Fibroblast of lung (primary cell): ENCODE results near the gene DDX10. TPM values are rescaled to one million over a fixed set of nuclear protein-coding genes. Genes with fewer than 3 reads are reported as not detected.

Experiments used
- DNase-seq, 2 donors: peaks; one replicate each; pipeline versions ENCODE4 v3.0.0 to v3.0.0-alpha.2; 2010; ENCODE audit warnings: low read depth in 2 of 2
- H2AFZ ChIP-seq: 2 replicates; pipeline ENCODE4 v1.5.1; 2012; ENCODE audit warnings: low read length, control low read depth, inconsistent platforms
- H3K27ac ChIP-seq: 2 replicates; pipeline ENCODE4 v1.5.1; 2011; ENCODE audit warnings: low read length, control low read depth; ENCODE audit not compliant: insufficient read depth
- H3K27me3 ChIP-seq: 2 replicates; pipeline ENCODE4 v1.5.1; 2011; ENCODE audit warnings: mild to moderate bottlenecking, low read length; ENCODE audit not compliant: control insufficient read depth, insufficient read depth
- H3K36me3 ChIP-seq: 2 replicates; pipeline ENCODE4 v1.5.1; 2011; ENCODE audit warnings: low read length; ENCODE audit not compliant: control insufficient read depth, insufficient read depth
- H3K4me1 ChIP-seq: 2 replicates; pipeline ENCODE4 v1.5.1; 2011; ENCODE audit warnings: low read length; ENCODE audit not compliant: control insufficient read depth, insufficient read depth; ENCODE audit errors: extremely low read depth
- H3K4me2 ChIP-seq: 2 replicates; pipeline ENCODE4 v1.5.1; 2011; ENCODE audit warnings: low read length, control low read depth; ENCODE audit not compliant: insufficient read depth; ENCODE audit errors: extremely low read depth
- H3K4me3 ChIP-seq, 4 experiments: fragments of 200-600 bp in 1 of 4; sonication (generic) in 1 of 4; replicated peaks in 1 of 4; 2 replicates each; pipeline ENCODE4 v1.5.1; 2011 to 2016; ENCODE audit warnings: low read length in 4 of 4, low read depth in 3 of 4, mild to moderate bottlenecking in 3 of 4, control low read depth in 2 of 4, inconsistent platforms in 1 of 4, mixed read lengths in 1 of 4; ENCODE audit not compliant: insufficient read depth in 1 of 4; ENCODE audit errors: control extremely low read depth in 1 of 4
- H3K79me2 ChIP-seq: 2 replicates; pipeline ENCODE4 v1.5.1; 2012; ENCODE audit warnings: mild to moderate bottlenecking, low read length, inconsistent platforms; ENCODE audit not compliant: control insufficient read depth, insufficient read depth
- H3K9ac ChIP-seq: 2 replicates; pipeline ENCODE4 v1.5.1; 2011; ENCODE audit warnings: mild to moderate bottlenecking, low read length, control low read depth; ENCODE audit not compliant: insufficient read depth
- H3K9me3 ChIP-seq: 2 replicates; pipeline ENCODE4 v1.5.1; 2012; ENCODE audit warnings: low read depth, low read length; ENCODE audit not compliant: control insufficient read depth, insufficient read depth
- H4K20me1 ChIP-seq: 2 replicates; pipeline ENCODE4 v1.5.1; 2011; ENCODE audit warnings: low read length; ENCODE audit not compliant: control insufficient read depth, insufficient read depth; ENCODE audit errors: extremely low read depth
- CTCF ChIP-seq, 2 donors: IDR thresholded peaks in 1 of 2; conservative IDR thresholded peaks in 1 of 2; 1 replicate in 1 of 2; 2 replicates in 1 of 2; pipeline ENCODE4 v1.5.1; 2011 to 2012; ENCODE audit warnings: low read length in 2 of 2, control low read depth in 1 of 2, inconsistent platforms in 1 of 2, low read depth in 1 of 2, mild to moderate bottlenecking in 1 of 2
- EZH2 ChIP-seq: IDR thresholded peaks from 2 replicates; pipeline ENCODE4 v1.5.1; 2012; ENCODE audit warnings: low read length, control low read depth, mild to moderate bottlenecking; ENCODE audit errors: missing control alignments
- polyA plus RNA-seq, 2 donors: library from polyadenylated mRNA; depleted of rRNA in 1 of 2; stranded (reverse) in 1 of 2; unstranded in 1 of 2; fragments of >200 nt; gene quantifications; 2 replicates each; pipeline ENCODE4 v1.2.1, GENCODE V29; 2011 to 2012; ENCODE audit warnings: missing spikeins in 1 of 2
- total RNA-seq: library from RNA; depleted of rRNA; stranded (reverse); fragments of >200 nt; gene quantifications from 2 replicates; pipeline ENCODE4 v1.2.1, GENCODE V29; 2014

DDX10 gene
- total and polyA plus RNA-seq, 2 donors (not counting 1 experiment from before 2014, with no cell fraction given) = 18.5 to 20.7 TPM

GRCh38 chr11:108916935-108917334, 252.1 kb downstream of the DDX10 start:
- peaks cover 4% of the 10 kb centered on the region for H3K4me1 ChIP-seq
- no peak for TF ChIP-seq CTCF (conservative IDR thresholded peaks at IDR 0.05 in 1 of 2, IDR thresholded peaks at IDR 0.05 in 1 of 2; ENCODE audit: low read depth in 1 of 2, low read length in 2 of 2)
- no peak for TF ChIP-seq EZH2
- no peaks in the 10 kb centered on the region for H3K27me3 ChIP-seq
- no peak overlapping the region for H3K4me2 ChIP-seq
- H4K20me1 ChIP-seq = no peaks in the 10 kb centered on the region
- H3K4me3 ChIP-seq = no peak overlapping the region
- H3K36me3 ChIP-seq = no peaks in the 10 kb centered on the region
- H3K27ac ChIP-seq = no peak overlapping the region
- DNase-seq = no peak
- H3K9ac ChIP-seq = no peak overlapping the region
- H3K79me2 ChIP-seq = no peaks in the 10 kb centered on the region
- H3K9me3 ChIP-seq = no peaks in the 10 kb centered on the region
- H2AFZ ChIP-seq = no peak overlapping the region

- Histone ChIP-seq H3K79me2 (no peaks in the 10 kb centered on the region), H3K27ac (no peak overlapping the region), H3K4me3 (no peak overlapping the region), H4K20me1 (no peaks in the 10 kb centered on the region), H2AFZ (no peak overlapping the region), H3K27me3 (no peaks in the 10 kb centered on the region), H3K9me3 (no peaks in the 10 kb centered on the region), H3K9ac (no peak overlapping the region), H3K4me1 (peaks cover 4% of the 10 kb centered on the region), H3K4me2 (no peak overlapping the region), H3K36me3 (no peaks in the 10 kb centered on the region)
- no peak for TF ChIP-seq CTCF (conservative IDR thresholded peaks at IDR 0.05 in 1 of 2, IDR thresholded peaks at IDR 0.05 in 1 of 2; ENCODE audit: low read depth in 1 of 2, low read length in 2 of 2)
- no peak for TF ChIP-seq EZH2
- no peak for DNase-seq
Measured at GRCh38 chr11:108921211-108921610, 256.3 kb downstream of the DDX10 start.

DNA sequence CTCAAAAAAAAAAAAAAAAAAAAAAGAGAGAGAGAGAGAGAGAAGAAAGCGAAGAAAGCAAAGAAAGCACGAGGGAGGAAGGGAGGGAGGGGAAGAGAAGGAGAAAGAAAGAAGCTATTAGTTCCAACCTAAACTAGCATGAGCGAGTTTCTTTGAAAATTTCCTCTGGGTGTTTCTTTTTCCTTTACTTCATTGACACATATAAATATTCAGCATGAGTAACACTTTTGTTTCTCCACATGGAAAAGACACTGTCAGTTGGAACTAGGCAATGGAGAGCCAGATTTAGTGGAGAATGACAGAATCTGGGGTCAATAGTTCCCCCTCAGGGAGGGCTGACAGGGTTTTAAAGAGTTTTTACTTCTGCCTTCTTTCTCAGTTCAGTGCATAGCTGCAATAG, 257.4 kb downstream of the DDX10 start:
- H3K4me3 ChIP-seq = no peak overlapping the region
- no peak overlapping the region for H3K4me2 ChIP-seq
- no peaks in the 10 kb centered on the region for H3K9me3 ChIP-seq
- H2AFZ ChIP-seq = no peak overlapping the region
- no peak for DNase-seq
- H3K4me1 ChIP-seq = no peaks in the 10 kb centered on the region
- TF ChIP-seq CTCF (conservative IDR thresholded peaks at IDR 0.05 in 1 of 2, IDR thresholded peaks at IDR 0.05 in 1 of 2; ENCODE audit: low read depth in 1 of 2, low read length in 2 of 2) (no peak), EZH2 (no peak)
- no peaks in the 10 kb centered on the region for H3K79me2 ChIP-seq
- no peaks in the 10 kb centered on the region for H3K27me3 ChIP-seq
- H3K9ac ChIP-seq = no peak overlapping the region
- H3K27ac ChIP-seq = no peak overlapping the region
- H4K20me1 ChIP-seq = no peaks in the 10 kb centered on the region
- no peaks in the 10 kb centered on the region for H3K36me3 ChIP-seq
